Uterus (tissue), 4 donors: ENCODE measurements around the gene PSG6. TPM values are rescaled to one million over a fixed set of nuclear protein-coding genes. Genes with fewer than 3 reads are reported as not detected.
"Not testable (repeated sequence)": the region's sequence is repeated elsewhere in the genome, so short reads cannot be mapped to it uniquely, and the experiment has no call there.

Experiments
- DNase-seq, 2 donors: peaks; one replicate each; pipeline ENCODE4 v3.0.0-alpha.2; 2019 to 2020
- H3K27ac ChIP-seq, 2 donors: fragments of 200-600 bp; sonication (generic); 1 replicate in 1 of 2; 2 replicates in 1 of 2; pipeline ENCODE4 v1.5.1; 2016 to 2018
- H3K27me3 ChIP-seq, 2 donors: fragments of 200-600 bp; sonication (generic); one replicate each; pipeline ENCODE4 v1.5.1; 2018 to 2019; ENCODE audit warnings: control low read depth in 1 of 2
- H3K36me3 ChIP-seq, 2 donors: fragments of 200-600 bp; sonication (generic); one replicate each; pipeline ENCODE4 v1.5.1; 2019; ENCODE audit warnings: control low read depth in 1 of 2
- H3K4me1 ChIP-seq, 2 donors: fragments of 200-600 bp; sonication (generic); one replicate each; pipeline ENCODE4 v1.5.1; 2018 to 2019; ENCODE audit warnings: control low read depth in 1 of 2
- H3K4me3 ChIP-seq, 2 donors: fragments of 200-600 bp; sonication (generic); 1 replicate in 1 of 2; 2 replicates in 1 of 2; pipeline ENCODE4 v1.5.1; 2018 to 2019; ENCODE audit warnings: mild to moderate bottlenecking in 1 of 2
- H3K9me3 ChIP-seq, 2 donors: fragments of 200-600 bp; sonication (generic); one replicate each; pipeline ENCODE4 v1.5.1; 2019; ENCODE audit warnings: control low read depth in 1 of 2
- POLR2A ChIP-seq, 2 donors: fragments of 450-650 bp; IDR thresholded peaks; one replicate each; pipeline ENCODE4 v1.6.1; 2016; ENCODE audit warnings: antibody characterized with exemption in 2 of 2, mild to moderate bottlenecking in 1 of 2, moderate library complexity in 1 of 2
- intact Hi-C: fragments of 100-400 bp; cut with DNase I; formaldehyde crosslinking; loops from one replicate; pipeline ENCODE4 v1.15.1; 2023; ENCODE audit warnings: low total_unique reads
- total RNA-seq, 4 donors: library from RNA; depleted of rRNA in 3 of 4; stranded (reverse); fragments of >200 nt in 3 of 4; gene quantifications; one replicate each; pipeline versions ENCODE4 v1.1.0 to v1.2.4, GENCODE V29; 2014 to 2023
- TF ChIP-seq, protein P1 (sequence below), 4 experiments: fragments of 200-600 bp in 2 of 4; fragments of 450-650 bp in 2 of 4; sonication (generic) in 2 of 4; IDR thresholded peaks; one replicate each; pipeline ENCODE4 v1.5.1; 2016 to 2019; ENCODE audit warnings: antibody characterized with exemption in 4 of 4, mild to moderate bottlenecking in 2 of 4, moderate library complexity in 1 of 4
- donor health status: DM: yes; HTN: yes; CAD: no.

The PSG6 gene
- not detected for total RNA-seq

DNA sequence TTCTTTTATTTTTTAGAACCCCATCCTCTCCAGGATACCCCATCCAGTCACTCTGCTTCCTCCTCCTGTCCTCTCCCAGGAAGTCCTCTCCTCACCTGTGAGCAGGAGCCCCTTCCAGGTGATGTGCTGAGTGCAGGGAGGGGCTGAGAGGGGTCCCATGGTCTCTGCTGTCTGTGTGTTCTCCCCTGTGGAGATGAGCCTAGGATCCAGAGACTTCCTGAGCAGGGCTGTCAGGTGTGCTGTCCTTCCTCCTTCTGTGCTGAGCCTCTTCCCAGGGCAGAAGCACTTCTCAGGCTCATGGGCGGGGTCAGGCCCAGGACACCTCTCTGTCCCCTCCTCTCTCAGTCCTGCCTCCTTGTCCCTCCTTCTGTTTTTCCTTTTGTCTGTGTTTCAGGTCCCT, at the start of gene PSG6:
PSG6 (minus strand) TSS at position 261 of the 400 bp plus-strand sequence; CDS start at position 159, 102 bp downstream.
- intact Hi-C loops, H3K27ac ChIP-seq, H3K27me3 ChIP-seq, H3K36me3 ChIP-seq, H3K4me3 ChIP-seq, H3K4me1 ChIP-seq, DNase-seq, H3K9me3 ChIP-seq: not testable (repeated sequence)

DNA sequence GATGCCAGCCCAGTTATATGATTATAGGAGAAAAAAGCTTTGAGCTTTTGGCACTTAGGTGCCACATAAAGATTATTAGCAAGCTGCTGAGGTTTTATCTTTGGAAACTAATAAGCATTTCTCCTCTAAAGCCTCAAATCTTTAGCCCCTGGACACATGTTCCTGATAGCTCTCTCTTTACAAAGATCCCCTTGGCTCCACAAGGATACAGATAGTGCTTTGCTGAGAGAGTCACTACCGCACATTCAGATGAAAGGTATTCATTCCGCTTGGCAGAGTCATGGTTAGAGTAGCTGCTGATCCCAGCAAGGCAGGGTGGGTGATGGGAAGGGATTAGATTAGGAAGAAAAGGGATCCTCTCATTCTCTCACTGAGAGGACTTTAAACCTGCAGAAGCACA, 47.5 kb upstream of the PSG6 start:
- no peak for DNase-seq
- intact Hi-C loops = no loop called here
- Histone ChIP-seq H3K4me3 (no peak overlapping the region), H3K27me3 (peaks cover 0 to 7% of the 10 kb centered on the region in 2 donors), H3K27ac (no peak overlapping the region), H3K36me3 (no peaks in the 10 kb centered on the region), H3K9me3 (no peaks in the 10 kb centered on the region), H3K4me1 (no peaks in the 10 kb centered on the region)
- TF ChIP-seq, protein P1, sequence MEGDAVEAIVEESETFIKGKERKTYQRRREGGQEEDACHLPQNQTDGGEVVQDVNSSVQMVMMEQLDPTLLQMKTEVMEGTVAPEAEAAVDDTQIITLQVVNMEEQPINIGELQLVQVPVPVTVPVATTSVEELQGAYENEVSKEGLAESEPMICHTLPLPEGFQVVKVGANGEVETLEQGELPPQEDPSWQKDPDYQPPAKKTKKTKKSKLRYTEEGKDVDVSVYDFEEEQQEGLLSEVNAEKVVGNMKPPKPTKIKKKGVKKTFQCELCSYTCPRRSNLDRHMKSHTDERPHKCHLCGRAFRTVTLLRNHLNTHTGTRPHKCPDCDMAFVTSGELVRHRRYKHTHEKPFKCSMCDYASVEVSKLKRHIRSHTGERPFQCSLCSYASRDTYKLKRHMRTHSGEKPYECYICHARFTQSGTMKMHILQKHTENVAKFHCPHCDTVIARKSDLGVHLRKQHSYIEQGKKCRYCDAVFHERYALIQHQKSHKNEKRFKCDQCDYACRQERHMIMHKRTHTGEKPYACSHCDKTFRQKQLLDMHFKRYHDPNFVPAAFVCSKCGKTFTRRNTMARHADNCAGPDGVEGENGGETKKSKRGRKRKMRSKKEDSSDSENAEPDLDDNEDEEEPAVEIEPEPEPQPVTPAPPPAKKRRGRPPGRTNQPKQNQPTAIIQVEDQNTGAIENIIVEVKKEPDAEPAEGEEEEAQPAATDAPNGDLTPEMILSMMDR (IDR thresholded peaks at IDR 0.05) = no peak
- no peak for TF ChIP-seq POLR2A (IDR thresholded peaks at IDR 0.05)

DNA sequence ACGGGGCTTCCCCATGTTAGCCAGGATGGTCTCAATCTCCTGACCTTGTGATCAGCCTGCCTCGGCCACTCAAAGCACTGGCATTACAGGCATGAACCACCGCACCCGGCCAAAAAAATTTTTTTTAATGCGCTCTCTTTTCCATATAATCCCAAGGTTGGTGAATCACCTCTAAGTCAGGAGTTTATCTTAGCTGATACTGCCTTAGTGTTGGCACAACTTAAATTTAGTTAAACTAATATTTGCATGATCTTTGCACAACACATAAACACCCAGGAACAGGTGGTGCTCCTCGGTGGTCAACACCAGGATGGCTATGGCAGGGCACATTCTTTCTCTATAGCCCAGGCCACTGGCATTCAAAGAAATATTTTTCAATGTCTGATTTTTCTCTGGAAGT, 43.4 kb upstream of the PSG6 start:
- intact Hi-C loops = no loop called here
- DNase-seq = no peak
- no peaks in the 10 kb centered on the region for H3K9me3 ChIP-seq
- H3K4me3 ChIP-seq = no peak overlapping the region
- H3K27ac ChIP-seq = no peak overlapping the region
- TF ChIP-seq POLR2A (IDR thresholded peaks at IDR 0.05) = no peak
- TF ChIP-seq, protein P1 (IDR thresholded peaks at IDR 0.05) = no peak
- no peaks in the 10 kb centered on the region for H3K4me1 ChIP-seq
- H3K27me3 ChIP-seq = peaks cover 0 to 7% of the 10 kb centered on the region in 2 donors
- H3K36me3 ChIP-seq = no peaks in the 10 kb centered on the region

DNA sequence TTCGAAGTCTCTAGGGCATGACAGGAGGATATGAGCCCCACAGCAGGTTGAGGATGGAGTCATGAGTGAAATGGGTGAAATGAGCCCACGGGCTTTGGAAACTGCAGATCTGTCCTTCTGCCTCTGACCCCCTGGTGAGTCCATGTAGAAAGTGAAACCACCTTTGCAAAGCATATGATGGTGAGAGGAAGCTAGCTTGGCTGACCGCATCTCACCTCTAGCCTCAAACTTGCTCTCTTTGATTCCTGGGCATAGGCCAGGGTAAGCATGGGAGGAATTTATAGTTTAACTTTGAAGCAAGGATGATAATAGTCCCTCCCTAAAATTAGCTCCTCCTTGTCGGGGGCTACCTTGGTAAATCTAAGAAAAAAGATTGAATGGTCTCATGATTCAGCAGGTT, 34.4 kb upstream of the PSG6 start:
- H3K27ac ChIP-seq, H3K9me3 ChIP-seq, H3K4me1 ChIP-seq, intact Hi-C loops, DNase-seq, H3K4me3 ChIP-seq, H3K36me3 ChIP-seq, H3K27me3 ChIP-seq: not testable (repeated sequence)

DNA sequence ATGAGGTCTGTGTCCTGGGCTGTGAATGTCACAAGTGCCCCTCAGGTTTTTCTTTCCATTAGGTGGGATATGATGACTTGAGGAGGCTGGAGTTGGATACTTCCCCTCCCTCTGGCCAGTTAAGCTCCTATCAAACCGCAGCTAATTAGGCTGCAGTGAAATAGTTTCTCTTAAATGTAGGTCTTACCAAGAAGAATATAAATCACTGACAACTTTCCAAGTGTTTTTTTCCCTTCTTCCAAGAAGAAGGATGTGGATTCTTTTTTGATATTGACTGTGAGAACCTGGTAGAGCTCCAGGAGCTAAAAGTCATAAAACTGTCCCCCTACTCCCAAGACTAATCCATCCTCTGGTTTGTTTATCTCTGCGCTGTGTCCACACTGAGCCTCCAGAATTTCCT, 33.8 kb upstream of the PSG6 start:
- H3K27me3 ChIP-seq, DNase-seq, H3K27ac ChIP-seq, H3K9me3 ChIP-seq, H3K4me3 ChIP-seq, intact Hi-C loops, H3K36me3 ChIP-seq, H3K4me1 ChIP-seq: not testable (repeated sequence)

DNA sequence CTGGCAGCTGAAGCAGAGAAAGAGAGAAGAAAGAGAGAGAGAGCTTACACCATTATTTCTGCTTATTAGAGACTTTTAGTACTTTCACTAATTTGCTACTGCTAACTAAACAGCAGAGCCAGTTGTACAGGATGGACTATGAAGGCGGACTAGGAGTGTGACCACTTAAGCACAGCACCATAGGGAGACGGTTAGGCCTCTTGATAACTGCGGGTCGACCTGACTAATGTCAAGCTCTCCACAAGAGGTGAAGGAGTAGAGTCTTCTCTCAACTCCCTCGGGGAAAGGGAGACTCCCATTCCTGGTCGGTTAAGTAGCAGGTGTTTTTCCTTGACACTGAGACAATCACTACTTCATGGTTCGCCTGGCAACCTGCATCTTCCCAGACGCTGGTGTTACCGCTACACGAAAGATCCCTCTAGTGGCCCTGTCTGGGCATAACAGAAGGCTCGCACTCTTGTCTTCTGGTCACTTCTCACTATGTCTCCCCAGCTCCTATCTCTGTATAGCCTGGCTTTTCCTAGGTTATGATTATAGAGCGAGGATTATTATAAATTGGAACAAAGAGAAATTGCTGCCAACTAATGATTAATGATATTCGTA, 24.6 kb upstream of the PSG6 start:
- Histone ChIP-seq H3K9me3 (no peaks in the 10 kb centered on the region), H3K4me1 (no peaks in the 10 kb centered on the region), H3K27ac (no peak overlapping the region), H3K36me3 (no peaks in the 10 kb centered on the region), H3K4me3 (no peak overlapping the region), H3K27me3 (peaks cover 0 to 3% of the 10 kb centered on the region in 2 donors)
- intact Hi-C loops = no loop called here
- DNase-seq = no peak
- TF ChIP-seq, protein P1 (IDR thresholded peaks at IDR 0.05) = no peak

DNA sequence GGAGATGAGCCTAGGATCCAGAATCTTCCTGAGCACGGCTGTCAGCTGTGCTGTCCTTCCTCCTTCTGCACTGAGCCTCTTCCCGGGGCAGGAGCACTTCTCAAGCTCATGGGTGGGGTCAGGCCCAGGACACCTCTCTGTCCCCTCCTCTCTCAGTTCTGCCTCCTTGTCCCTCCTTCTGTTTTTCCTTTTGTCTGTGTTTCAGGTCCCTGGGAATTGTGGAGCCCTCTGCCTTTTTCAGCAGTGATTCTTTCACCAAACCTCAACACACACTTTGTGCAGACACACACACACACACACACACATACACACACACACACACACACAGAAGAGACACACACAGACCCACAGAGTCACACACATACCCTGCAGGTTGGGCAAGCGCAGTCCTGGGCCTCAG, 19.4 kb upstream of the PSG6 start, which contains the start of gene PSG7:
PSG7 (minus strand) TSS at position 101 of the 400 bp plus-strand sequence. CDS start 131 bp downstream, outside the sequence.
- H3K4me3 ChIP-seq, H3K27me3 ChIP-seq, intact Hi-C loops, H3K9me3 ChIP-seq, H3K4me1 ChIP-seq, H3K27ac ChIP-seq, H3K36me3 ChIP-seq, DNase-seq: not testable (repeated sequence)

DNA sequence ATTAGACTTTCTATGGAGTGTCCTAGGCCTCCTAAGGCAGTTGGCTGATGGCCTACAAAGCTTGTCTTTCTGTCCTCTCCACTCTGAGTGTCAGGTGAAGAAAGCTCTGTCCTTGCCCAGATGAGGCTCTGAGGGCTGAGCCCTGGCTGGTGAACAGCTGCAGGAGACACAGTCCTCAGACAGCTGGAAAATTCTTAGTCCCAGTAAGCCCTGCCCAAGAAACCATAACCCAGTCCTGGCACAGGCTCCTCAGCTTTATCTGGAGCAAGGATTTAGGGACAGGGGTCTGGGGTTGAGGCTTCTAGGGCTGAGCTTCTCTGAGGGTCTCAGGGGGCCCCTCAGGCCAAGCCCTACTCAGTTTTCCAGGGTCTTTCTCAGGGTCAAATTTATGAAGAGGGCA, 17.0 kb upstream of the PSG6 start:
- H3K36me3 ChIP-seq, intact Hi-C loops, DNase-seq, H3K9me3 ChIP-seq, H3K27ac ChIP-seq, H3K4me3 ChIP-seq, H3K27me3 ChIP-seq, H3K4me1 ChIP-seq: not testable (repeated sequence)

DNA sequence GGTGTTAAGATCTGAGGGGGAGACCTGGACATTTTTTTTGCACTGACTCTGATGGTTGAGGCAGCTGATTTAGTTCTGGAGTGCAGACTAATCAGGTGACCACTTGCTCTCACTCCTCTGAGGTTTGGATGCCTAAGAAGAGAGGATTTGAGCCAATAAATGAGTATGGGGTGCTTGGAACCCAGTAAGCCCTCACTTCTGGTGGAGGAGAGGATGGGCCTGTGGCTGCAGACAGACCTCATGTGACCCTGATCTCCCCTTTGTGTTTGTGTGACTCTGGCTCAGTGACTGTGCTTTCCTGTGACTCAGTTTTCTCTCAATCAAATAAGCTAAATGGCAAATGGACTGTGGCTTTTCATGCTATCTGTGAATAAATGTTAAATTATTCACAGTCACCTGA, 16.5 kb upstream of the PSG6 start:
- intact Hi-C loops, DNase-seq: not testable (repeated sequence)

DNA sequence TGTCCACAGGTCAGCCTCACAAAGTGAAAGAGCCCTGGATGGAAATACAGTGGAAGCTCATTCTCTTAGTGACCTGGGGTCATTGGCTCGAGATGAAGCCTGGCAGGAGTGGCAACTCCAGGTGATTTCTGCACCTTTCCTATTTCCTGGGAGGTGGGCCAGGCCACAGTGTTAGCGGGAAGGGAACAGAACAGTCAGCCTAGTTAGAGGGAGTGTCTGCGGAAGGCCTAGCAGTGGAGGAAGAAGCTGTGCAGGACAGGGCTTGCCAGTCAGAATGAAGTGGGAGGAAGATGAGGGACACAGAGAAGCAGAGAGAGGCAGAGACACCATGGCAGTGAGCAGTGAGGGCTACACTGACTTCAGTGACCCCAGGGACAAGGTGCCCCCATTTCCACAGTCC, 15.7 kb upstream of the PSG6 start:
- DNase-seq, H3K27ac ChIP-seq, H3K4me1 ChIP-seq, H3K27me3 ChIP-seq, intact Hi-C loops, H3K36me3 ChIP-seq, H3K4me3 ChIP-seq, H3K9me3 ChIP-seq: not testable (repeated sequence)

More for the DNA sequence above, 16.5 kb upstream of the PSG6 start:
- H3K27ac ChIP-seq, H3K36me3 ChIP-seq, H3K4me3 ChIP-seq, H3K27me3 ChIP-seq, H3K9me3 ChIP-seq, H3K4me1 ChIP-seq: not testable (repeated sequence)
